ENCODE data around the gene BTNL8. TPM values are rescaled to one million over a fixed set of nuclear protein-coding genes. Genes with fewer than 3 reads are reported as not detected.

BTNL8 gene
- polyA plus RNA-seq, 3 donors: 0.14 to 1.00 (median 0.34) TPM

Other genes starting within 250 kb of the BTNL8 start
- 10 to 100 TPM in 2 of 3 donors, 1 to 10 TPM in 1; 2.9 to 24.7 (median 13.1) TPM for gene FLT4, start 249.6 kb upstream of the BTNL8 start, polyA plus RNA-seq
- gene OR2Y1, start 159.1 kb upstream of the BTNL8 start, polyA plus RNA-seq: not detected
- 100 to 1,000 TPM in 2 of 3 donors, 10 to 100 TPM in 1; 97.5 to 180 (median 114) TPM for gene MGAT1, start 96.4 kb upstream of the BTNL8 start, polyA plus RNA-seq
- gene ZFP62, start 37.9 kb upstream of the BTNL8 start, polyA plus RNA-seq: 1 to 10 TPM; 5.0 to 9.8 (median 8.6) TPM
- gene BTNL3, start 89.7 kb downstream of the BTNL8 start, polyA plus RNA-seq: under 1 TPM; 0.09 to 0.33 (median 0.22) TPM
- 100 to 1,000 TPM in 2 of 3 donors, 10 to 100 TPM in 1; 25.3 to 467 (median 187) TPM for gene BTNL9, start 141.1 kb downstream of the BTNL8 start, polyA plus RNA-seq
- gene OR2V1, start 232.0 kb downstream of the BTNL8 start, polyA plus RNA-seq: not detected
- not detected for gene OR2V2, start 248.4 kb downstream of the BTNL8 start, polyA plus RNA-seq

Data from adipose tissue (tissue), 3 donors.